Measurements from ENCODE around the gene ANO2.

The ANO2 gene

GRCh38 chr12:5945071-5946008 lies at the start of gene ANO2:
Gene ANO2, minus strand, starts transcription at chr12:5945259. Its CDS starts 42 bp downstream, at chr12:5945217.
- peak; percentile 30 for DNase-seq (ENCODE audit: low spot score)

GRCh38 chr12:5989621-5990020 lies 44.6 kb upstream of the ANO2 start:
- no peak for DNase-seq (ENCODE audit: low spot score)

GRCh38 chr12:5988659-5989116 lies 43.6 kb upstream of the ANO2 start:
- DNase-seq (ENCODE audit: low spot score): peak; percentile 75

GRCh38 chr12:5988088-5988487 lies 43.0 kb upstream of the ANO2 start:
- no peak for DNase-seq (ENCODE audit: low spot score)

GRCh38 chr12:5987573-5987972 lies 42.5 kb upstream of the ANO2 start:
- no peak for DNase-seq (ENCODE audit: low spot score)

GRCh38 chr12:5985471-5985870 lies 40.4 kb upstream of the ANO2 start:
- no peak for DNase-seq (ENCODE audit: low spot score)

- DNase-seq (ENCODE audit: low spot score): no peak
These were observed 39.8 kb upstream of the ANO2 start for GRCh38 chr12:5984873-5985272.

GRCh38 chr12:5982106-5982505 lies 37.0 kb upstream of the ANO2 start:
- no peak for DNase-seq (ENCODE audit: low spot score)

- no peak for DNase-seq (ENCODE audit: low spot score)
These were observed 32.5 kb upstream of the ANO2 start for GRCh38 chr12:5977556-5977955.

GRCh38 chr12:5976711-5977110 lies 31.7 kb upstream of the ANO2 start:
- no peak for DNase-seq (ENCODE audit: low spot score)

GRCh38 chr12:5976196-5976595 lies 31.1 kb upstream of the ANO2 start:
- DNase-seq (ENCODE audit: low spot score): no peak

- no peak for DNase-seq (ENCODE audit: low spot score)
These were observed 28.5 kb upstream of the ANO2 start for GRCh38 chr12:5973461-5974115.

GRCh38 chr12:5972387-5972786 lies 27.3 kb upstream of the ANO2 start:
- DNase-seq (ENCODE audit: low spot score): no peak

- DNase-seq (ENCODE audit: low spot score): no peak
These were observed 26.3 kb upstream of the ANO2 start for GRCh38 chr12:5971194-5971850.

GRCh38 chr12:5969974-5970690 lies 25.1 kb upstream of the ANO2 start:
- DNase-seq (ENCODE audit: low spot score): no peak

GRCh38 chr12:5969156-5969973 lies 24.3 kb upstream of the ANO2 start:
- no peak for DNase-seq (ENCODE audit: low spot score)

GRCh38 chr12:5967645-5968415 lies 22.8 kb upstream of the ANO2 start:
- DNase-seq (ENCODE audit: low spot score): no peak

- no peak for DNase-seq (ENCODE audit: low spot score)
These were observed 21.5 kb upstream of the ANO2 start for GRCh38 chr12:5966486-5967095.

GRCh38 chr12:5965950-5966383 lies 20.9 kb upstream of the ANO2 start:
- DNase-seq (ENCODE audit: low spot score): peak; percentile 69
